HTR-8/SVneo (cell line): ENCODE data around the gene PALB2.
"Not testable (repeated sequence)": the region's sequence is repeated elsewhere in the genome, so short reads cannot be mapped to it uniquely, and the experiment has no call there.

ENCODE experiments used
- DNase-seq: peaks from one replicate; pipeline ENCODE4 v3.0.0; 2011; ENCODE audit warnings: low spot score, mixed read lengths; ENCODE audit not compliant: insufficient read length
- FAIRE-seq: peaks from 2 replicates; lab custom pipeline; 2011; peaks lifted over from hg19 to GRCh38; lab: Jason Lieb, UNC

Gene PALB2

GRCh38 chr16:23650674-23651416, 9.7 kb upstream of the PALB2 start:
- DNase-seq (no peak), FAIRE-seq (no peak)

- DNase-seq, result no peak
- FAIRE-seq, result no peak
These were observed 1.2 kb upstream of the PALB2 start for GRCh38 chr16:23642246-23642774.

- FAIRE-seq, result no peak
- peak; percentile 4 for DNase-seq
These were observed 537 bp downstream of the PALB2 start for GRCh38 chr16:23640615-23640930.

GRCh38 chr16:23635958-23636357, 5.2 kb downstream of the PALB2 start:
- FAIRE-seq, result no peak
- DNase-seq, result no peak

GRCh38 chr16:23634461-23635036, 6.6 kb downstream of the PALB2 start:
- FAIRE-seq (no peak), DNase-seq (no peak)

GRCh38 chr16:23631874-23632273, 9.2 kb downstream of the PALB2 start:
- DNase-seq, FAIRE-seq: not testable (repeated sequence)

- FAIRE-seq (no peak), DNase-seq (no peak)
These were observed 11.6 kb downstream of the PALB2 start for GRCh38 chr16:23629516-23629915.

GRCh38 chr16:23624092-23624491, 17.0 kb downstream of the PALB2 start:
- DNase-seq (no peak), FAIRE-seq (no peak)

- FAIRE-seq (no peak), DNase-seq (no peak)
These were observed 25.3 kb downstream of the PALB2 start for GRCh38 chr16:23615805-23616204.

- FAIRE-seq, result no peak
- no peak for DNase-seq
These were observed 29.2 kb downstream of the PALB2 start for GRCh38 chr16:23611936-23612335.

GRCh38 chr16:23610905-23611304, 30.2 kb downstream of the PALB2 start:
- FAIRE-seq, DNase-seq: not testable (repeated sequence)

GRCh38 chr16:23609929-23610328, 31.2 kb downstream of the PALB2 start:
- FAIRE-seq (no peak), DNase-seq (no peak)

GRCh38 chr16:23608194-23608593, 32.9 kb downstream of the PALB2 start:
- DNase-seq (no peak), FAIRE-seq (no peak)

- no peak for DNase-seq
- FAIRE-seq, result no peak
These were observed 33.4 kb downstream of the PALB2 start for GRCh38 chr16:23607726-23608125.

- no peak for FAIRE-seq
- DNase-seq, result no peak
These were observed 43.9 kb downstream of the PALB2 start for GRCh38 chr16:23597003-23597756.

GRCh38 chr16:23595951-23596720, 45.0 kb downstream of the PALB2 start, which contains the start of gene NDUFAB1:
Gene NDUFAB1, minus strand, starts transcription at chr16:23596316. Its CDS starts 26 bp downstream, at chr16:23596290.
- DNase-seq, result peak; percentile 78
- no peak for FAIRE-seq

- FAIRE-seq, result no peak
- no peak for DNase-seq
These were observed 45.7 kb downstream of the PALB2 start for GRCh38 chr16:23595246-23595950.

- DNase-seq (no peak), FAIRE-seq (no peak)
These were observed 46.9 kb downstream of the PALB2 start for GRCh38 chr16:23594186-23594585.

- FAIRE-seq (no peak), DNase-seq (no peak)
These were observed 50.9 kb downstream of the PALB2 start for GRCh38 chr16:23590181-23590580.

- DNase-seq (no peak), FAIRE-seq (no peak)
These were observed 53.4 kb downstream of the PALB2 start for GRCh38 chr16:23587726-23588125.
